WI38 (cell line): ENCODE measurements around the gene PRIMA1.
"Not testable (repeated sequence)": the region's sequence is repeated elsewhere in the genome, so short reads cannot be mapped to it uniquely, and the experiment has no call there.

Source experiments
- H3K4me3 ChIP-seq: 2 replicates; pipeline ENCODE4 v1.5.1; 2011; ENCODE audit warnings: low read depth, mild to moderate bottlenecking, control low read depth, low read length
- CTCF ChIP-seq: IDR thresholded peaks from 2 replicates; pipeline ENCODE4 v1.5.1; 2012; ENCODE audit warnings: low read depth, mild to moderate bottlenecking, control low read depth, low read length

The PRIMA1 gene

GRCh38 chr14:93824518-93825234 is 36.4 kb upstream of the PRIMA1 start:
- H3K4me3 ChIP-seq, result no peak overlapping the region
- no peak for TF ChIP-seq CTCF

GRCh38 chr14:93824076-93824475 is 35.8 kb upstream of the PRIMA1 start:
- H3K4me3 ChIP-seq, result no peak overlapping the region
- TF ChIP-seq CTCF, result no peak

- TF ChIP-seq CTCF, result no peak
- no peak overlapping the region for H3K4me3 ChIP-seq
Observed at GRCh38 chr14:93821051-93821450, 32.8 kb upstream of the PRIMA1 start.

- H3K4me3 ChIP-seq, result no peak overlapping the region
- TF ChIP-seq CTCF, result no peak
Observed at GRCh38 chr14:93818857-93819256, 30.6 kb upstream of the PRIMA1 start.

- no peak for TF ChIP-seq CTCF
- no peak overlapping the region for H3K4me3 ChIP-seq
Observed at GRCh38 chr14:93811676-93812075, 23.4 kb upstream of the PRIMA1 start.

- TF ChIP-seq CTCF, result no peak
Observed at GRCh38 chr14:93811020-93811419, 22.7 kb upstream of the PRIMA1 start.

GRCh38 chr14:93809491-93810420 is 21.5 kb upstream of the PRIMA1 start:
- not testable (repeated sequence) for H3K4me3 ChIP-seq

More at GRCh38 chr14:93811020-93811419, 22.7 kb upstream of the PRIMA1 start:
- H3K4me3 ChIP-seq, result no peak overlapping the region
